HG03575 (cell line): Measurements from ENCODE around the gene DLG1.

Experiments used
- ATAC-seq: cut with Tn5 transposase; IDR thresholded peaks from one replicate; pipeline ENCODE4 v1.9.1; 2021; ENCODE audit not compliant: unreplicated experiment, insufficient number of reproducible peaks, low FRiP score; ENCODE audit errors: extremely low read depth

Gene DLG1

DNA sequence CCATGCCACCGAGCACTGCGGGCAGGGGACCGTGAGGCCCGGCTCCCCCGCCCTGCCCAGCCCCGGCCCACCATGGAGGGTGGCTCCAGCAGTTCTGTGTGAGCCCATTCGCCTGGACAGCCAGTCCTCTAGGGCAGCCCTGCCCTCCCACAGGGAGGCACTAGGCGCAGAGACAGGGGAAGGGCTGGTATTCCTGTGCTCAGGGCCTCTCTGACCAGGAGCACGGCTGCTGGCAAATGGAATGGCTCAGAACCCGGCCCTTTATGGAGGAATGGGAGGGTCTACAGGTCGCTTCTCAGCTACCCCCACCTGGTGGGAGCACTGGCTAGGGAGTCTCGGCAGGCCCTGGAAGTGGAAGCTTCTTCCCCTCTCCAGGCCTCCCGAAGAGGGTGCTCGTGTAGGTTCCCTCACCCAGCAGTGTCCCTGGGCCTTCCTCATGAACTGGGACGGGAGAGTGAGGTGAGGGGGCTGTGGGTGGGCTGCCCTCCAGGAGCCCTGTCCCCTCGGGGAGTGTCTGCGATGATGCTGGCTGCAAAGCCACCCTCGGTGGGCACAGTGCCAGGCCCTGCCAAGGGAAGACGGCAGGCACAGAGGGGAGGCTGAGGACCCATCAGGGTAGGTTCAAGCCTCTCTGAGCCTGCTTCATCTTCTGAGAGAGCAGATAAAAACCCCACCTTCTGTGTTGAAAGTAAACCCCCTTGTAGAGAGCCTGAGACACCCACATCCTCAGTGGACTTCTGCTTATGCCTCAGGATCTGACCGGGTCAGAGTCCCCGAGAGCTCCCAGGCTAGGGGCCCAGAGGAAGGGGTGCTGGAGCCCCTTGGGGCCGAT lies 270.3 kb downstream of the DLG1 start:
- no peak for ATAC-seq

- ATAC-seq: no peak
Observed at GRCh38 chr3:197027151-197027895, 271.1 kb downstream of the DLG1 start.

DNA sequence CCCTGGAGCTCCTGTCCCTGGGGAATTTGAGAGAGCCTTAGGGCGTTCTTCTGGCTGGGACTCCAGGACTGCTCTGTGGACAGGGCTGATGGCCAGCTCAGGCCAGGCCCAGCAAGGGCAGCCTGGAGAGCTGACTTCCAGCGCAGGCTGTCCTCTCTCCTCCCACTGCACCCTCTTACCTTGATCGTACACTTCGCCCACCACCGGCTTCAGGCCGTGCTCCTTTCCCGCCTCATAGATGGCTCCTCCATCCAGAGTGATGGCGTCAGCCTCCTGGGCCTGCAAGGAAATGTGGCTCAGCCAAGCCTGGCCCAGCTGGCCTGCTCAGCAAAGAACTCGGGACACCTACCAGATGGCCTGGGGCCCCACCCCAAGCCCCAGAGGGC lies 271.9 kb downstream of the DLG1 start:
- ATAC-seq: no peak

GRCh38 chr3:197025736-197026480 lies 272.5 kb downstream of the DLG1 start:
- ATAC-seq: no peak

- ATAC-seq: no peak
Observed at GRCh38 chr3:197024881-197025735, 273.3 kb downstream of the DLG1 start.

DNA sequence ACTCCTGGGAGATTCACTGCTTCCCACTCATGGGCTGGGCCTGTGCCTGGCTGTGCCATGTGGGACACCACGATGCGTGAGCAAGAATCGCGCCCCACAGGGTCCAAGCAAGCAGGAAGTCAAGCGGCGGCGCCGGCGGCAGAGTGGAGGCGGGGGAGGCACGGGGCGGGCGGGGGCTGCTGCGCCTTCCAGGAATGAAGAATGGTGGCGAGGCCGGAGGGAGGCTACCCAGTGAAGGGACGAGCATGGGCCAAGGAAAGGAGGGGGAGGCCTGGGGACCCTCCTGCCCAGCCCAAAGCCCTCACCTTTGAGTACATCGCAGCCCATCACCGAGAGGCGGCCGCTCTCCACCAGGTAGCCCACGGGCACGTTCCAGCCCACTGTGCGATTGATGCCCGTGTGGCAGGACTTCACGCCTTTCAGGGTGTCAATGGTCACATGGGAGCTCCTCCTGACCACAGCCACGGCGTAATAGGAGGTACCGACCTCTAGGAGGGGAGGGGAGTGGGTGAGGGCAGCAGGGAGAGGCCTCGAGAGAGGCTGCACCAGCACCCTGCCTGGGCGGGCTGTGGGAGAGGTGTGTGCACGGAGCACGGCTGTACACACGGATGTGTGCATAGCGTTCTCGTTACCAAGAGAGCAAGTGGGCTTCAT lies 274.3 kb downstream of the DLG1 start:
- ATAC-seq: no peak

DNA sequence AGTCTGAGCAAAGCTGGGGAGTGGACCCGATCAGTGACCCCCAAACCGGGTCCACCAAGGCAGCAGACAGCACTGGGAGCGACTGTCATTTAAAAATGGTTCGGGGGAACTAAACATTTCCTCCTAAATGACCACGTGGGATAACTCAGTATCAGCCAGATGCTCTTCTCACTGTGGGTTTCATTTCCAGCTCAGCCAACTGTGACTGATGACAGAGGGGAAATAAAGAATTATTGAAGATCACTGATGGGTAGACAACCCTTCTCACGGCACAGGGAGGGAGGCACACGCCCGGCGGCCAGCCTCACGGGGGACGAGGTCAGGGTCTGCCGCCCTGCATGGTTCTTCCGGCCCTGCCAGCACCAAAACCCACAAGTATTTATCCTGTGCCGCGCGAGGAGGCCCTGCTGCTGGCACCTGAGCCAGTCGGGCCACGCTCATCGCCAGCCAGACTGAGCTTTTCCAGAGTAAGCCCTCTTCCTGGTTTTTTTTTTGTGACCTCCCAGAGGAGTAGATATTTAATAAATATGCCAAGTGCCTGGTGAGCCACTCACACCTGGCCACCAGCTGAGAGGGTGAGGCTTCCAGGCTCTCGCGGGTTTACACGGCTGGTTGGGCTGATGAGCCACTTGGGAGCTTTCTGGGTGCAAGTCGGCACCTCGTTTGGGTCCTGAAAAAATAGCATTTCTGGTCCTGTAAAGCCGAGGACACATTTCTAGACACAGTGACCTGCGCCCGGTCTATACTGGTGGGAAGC lies 275.0 kb downstream of the DLG1 start:
- ATAC-seq: no peak

GRCh38 chr3:197022405-197023231 lies 275.8 kb downstream of the DLG1 start:
- ATAC-seq: no peak

GRCh38 chr3:197021729-197022404 lies 276.5 kb downstream of the DLG1 start:
- ATAC-seq: no peak

DNA sequence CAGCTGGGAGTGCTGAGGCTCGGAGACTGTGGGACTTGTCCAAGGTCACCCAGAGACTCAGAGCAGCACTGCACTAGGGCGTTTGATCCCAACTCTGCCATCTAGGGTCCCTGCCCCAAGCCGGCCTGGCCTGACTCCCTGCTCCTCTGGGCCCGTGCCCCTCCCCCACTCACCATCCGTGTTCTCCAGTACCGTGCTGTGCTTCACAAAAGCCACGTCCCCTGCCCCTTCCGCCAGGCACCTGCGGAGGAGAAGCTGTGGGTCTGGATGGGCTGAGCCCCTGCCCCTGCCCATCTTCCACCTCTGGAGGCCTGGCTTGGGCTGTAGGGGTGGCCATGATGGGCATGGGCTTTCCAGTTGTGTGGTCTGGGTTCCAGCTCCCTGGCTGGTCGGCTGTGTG lies 277.2 kb downstream of the DLG1 start:
- ATAC-seq: no peak

DNA sequence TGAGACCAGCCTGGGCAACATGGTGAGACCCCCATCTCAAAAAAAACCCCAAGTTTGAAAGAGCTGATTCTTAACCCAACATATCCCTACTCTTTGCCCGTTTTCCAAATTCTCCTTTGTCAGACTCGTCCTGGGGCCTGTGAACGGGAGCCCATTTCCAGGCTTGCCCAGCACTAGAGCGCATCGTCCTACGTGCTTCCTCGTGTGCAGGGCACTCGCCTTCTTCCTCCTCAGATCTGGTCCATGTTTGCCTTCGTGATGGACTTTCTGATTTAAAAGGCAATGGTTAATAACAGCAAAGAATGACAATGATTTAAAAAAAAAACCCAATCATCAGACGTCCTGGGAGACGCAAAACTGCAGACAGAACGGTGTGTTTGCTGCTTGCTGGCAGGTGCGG lies 278.9 kb downstream of the DLG1 start:
- ATAC-seq: no peak

DNA sequence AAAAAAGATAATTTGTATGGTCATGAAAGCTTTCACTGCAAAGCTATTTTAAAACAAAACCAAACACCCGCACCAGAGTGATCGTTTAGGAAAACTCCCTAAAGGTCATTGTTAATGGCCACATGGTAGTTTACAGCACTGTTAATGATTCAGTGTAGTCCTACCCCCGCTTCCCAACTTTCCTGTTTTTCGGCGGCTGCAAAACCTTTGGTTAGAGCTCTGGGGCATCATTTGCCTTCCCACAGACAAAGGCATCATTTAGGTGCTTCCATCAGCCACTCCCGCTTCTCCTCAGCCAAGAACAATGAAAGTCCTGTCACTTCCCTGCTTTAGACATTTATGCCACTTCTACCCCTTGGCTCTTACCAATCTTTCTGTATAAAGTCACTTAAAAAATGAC lies 279.4 kb downstream of the DLG1 start:
- no peak for ATAC-seq

DNA sequence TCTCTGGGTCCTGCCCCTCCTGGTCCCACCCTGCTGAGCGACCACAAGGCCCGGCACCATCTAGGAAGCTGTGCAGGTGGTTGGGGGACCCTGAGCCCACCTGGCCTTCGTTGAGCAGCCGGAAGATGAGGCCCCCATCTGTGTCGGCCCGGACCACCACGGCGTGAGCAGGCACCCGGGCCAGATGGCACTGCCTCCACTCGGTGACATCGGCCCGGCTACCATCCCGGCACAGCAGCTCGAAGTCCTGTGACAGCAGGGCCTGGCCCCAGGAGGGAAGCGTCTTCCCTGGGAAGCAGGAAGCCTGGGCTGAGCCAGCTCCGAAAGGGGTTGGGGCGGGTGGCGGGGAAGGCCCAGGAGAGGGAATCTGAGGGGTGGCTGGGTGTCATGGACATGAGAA lies 281.4 kb downstream of the DLG1 start:
- no peak for ATAC-seq

- ATAC-seq: no peak
Observed at GRCh38 chr3:197015790-197016736, 282.3 kb downstream of the DLG1 start.

DNA sequence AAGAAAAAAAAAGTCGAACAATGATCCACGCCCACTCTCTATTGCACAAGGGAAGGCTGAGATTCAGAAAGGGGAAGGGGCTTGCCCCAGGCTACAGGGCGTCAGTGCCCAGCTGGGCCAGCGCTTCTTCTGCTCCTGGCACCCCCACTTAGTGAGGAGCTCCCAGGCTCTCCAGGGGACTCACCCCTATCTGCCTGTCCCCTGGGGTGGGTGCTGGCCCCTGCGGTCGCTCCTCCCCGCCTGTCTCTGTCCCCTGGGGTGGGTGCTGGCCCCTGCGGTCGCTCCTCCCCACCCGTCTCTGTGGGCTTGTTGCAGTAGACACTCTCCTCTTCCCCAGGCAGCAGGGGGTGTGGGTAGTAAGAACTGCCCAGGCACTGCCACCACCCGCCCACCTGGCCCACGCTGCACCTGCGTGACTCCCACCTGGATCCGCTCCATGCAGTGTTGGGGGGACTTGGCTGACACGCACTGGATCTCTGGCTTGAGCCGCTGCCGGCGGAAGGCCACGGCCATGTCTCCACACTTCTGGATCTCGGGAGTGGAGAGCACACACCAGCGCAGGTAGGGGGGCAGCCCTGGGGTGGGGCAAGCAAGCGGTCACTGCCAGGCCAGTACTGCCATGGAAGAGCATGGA lies 283.4 kb downstream of the DLG1 start:
- no peak for ATAC-seq
